HK-2 (cell line): ENCODE data around the gene GPR89A.
"Not testable (repeated sequence)": the region's sequence is repeated elsewhere in the genome, so short reads cannot be mapped to it uniquely, and the experiment has no call there.

Source experiments
- DNase-seq: peaks from one replicate; pipeline ENCODE4 v3.0.0-alpha.2; 2018; ENCODE audit not compliant: unreplicated experiment

Gene GPR89A

DNA sequence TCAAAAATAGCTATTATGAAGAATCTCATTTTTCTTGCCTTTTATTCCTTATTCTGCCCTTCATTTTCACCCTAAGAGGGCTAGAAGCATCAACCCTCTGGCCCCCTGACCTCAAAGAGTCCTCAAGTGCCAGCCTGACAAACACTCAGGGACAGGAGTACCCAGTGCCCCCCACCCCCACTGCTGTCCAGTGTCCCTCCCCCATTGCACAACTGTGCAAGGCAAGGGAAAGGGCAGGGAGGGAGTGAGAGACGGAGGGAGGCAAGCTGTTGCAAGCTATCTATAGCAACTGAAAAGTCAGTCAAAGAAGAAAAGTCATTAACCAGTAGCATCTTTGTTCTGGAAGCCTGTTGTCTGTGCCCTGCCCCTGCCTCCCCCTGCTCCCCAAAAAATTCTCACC lies 78.3 kb downstream of the GPR89A start:
- not testable (repeated sequence) for DNase-seq

DNA sequence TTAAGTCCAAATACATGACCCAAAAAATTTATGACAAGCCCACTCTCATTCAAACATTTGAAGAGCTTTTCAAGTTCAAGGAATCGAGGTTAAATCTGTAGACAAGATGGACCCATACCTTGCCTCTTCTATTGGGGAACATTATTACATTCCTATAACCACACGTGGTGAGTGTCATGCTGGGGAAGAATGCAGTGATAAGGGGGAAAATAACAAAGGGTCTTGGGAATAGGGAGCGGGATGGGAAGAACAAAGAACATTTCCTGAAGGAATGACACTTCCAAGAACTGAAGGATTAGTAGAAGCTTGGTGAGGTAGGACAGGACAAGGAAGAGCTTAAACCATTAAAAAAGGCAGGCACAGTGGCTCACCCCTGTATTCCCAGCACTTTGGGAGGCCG lies 80.5 kb downstream of the GPR89A start:
- DNase-seq = no peak

DNA sequence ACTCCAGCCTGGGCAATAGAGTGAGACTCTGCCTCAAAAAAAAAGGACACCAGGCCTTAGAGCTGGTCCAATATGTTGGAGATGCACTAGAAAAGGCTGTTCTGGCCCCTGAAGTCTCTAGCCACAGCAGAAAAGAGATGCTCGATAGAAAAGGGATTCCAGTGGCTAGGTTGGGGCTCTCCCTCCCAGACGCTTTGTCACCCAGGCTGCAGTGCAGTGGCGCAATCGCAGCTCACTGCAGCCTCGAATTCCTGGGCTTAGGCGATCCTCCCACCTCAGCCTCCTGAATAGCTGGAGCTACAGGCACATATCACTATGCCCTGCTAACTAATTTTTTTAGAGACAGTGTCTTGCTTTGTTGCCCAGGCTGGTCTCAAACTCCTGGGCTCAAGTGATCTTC lies 81.1 kb downstream of the GPR89A start:
- DNase-seq = no peak

DNA sequence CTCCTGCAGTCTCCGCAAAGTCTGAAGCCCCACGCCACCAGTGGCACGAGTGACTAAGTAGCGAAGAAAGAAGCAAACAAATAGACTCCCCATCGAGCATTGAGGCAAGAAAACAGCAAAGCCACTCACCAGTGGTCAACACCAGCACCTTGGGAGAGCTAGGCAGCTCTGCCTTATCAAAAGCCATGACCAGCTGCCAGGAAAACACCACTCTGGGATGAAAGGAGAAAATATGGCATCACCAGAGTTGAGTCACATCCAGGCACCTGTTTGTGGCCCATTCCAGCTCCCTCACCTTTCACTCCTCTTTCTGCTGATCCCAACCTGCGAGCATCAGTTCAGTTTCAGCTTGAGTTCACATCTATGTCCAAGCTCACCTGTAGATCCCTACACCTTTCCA lies 82.1 kb downstream of the GPR89A start:
- DNase-seq = no peak

DNA sequence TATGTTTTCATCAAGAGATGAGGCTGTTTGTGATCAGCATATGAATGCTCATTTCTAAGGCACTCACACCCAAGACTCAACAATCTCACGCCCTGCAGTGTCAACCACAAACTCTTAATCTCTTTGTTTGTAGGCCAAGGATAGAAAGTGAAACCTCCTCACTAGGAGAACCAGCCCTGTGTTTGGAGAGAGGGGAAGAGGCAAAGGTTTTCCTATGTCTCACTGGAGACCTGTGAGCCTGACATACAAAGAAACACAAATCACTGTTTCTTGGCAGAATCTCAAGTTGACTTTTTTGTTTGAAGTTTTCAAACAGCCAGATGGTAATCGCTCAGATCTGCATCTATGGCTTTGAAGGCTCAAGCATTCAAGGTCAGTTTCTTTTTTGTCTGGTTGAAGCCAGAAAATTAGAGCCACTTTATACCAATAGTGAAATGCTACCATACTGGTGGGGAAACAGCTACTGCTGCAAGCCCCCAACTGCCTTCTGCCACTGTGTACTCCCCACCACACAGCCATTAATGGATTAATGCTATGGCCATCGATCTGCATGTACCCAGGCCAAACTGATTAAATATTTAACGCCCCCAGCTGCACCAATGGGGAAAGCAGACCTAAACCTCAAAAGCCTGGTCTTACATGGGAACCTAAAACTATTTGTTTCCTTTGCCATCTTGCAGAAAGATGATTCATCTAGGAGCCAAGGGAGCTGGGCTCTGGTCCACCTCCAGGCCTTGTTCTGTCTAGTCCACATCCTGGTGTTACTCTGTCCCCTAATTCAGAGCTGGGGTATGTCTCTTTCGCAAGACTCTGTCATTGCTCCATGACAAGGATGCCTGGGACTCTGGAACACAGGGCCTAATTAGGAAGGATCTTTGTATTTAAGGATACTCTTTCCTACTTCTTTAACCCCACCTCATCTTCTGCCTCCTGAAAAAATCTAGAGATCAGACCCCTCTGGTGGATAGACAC lies 83.1 kb downstream of the GPR89A start:
- no peak for DNase-seq

DNA sequence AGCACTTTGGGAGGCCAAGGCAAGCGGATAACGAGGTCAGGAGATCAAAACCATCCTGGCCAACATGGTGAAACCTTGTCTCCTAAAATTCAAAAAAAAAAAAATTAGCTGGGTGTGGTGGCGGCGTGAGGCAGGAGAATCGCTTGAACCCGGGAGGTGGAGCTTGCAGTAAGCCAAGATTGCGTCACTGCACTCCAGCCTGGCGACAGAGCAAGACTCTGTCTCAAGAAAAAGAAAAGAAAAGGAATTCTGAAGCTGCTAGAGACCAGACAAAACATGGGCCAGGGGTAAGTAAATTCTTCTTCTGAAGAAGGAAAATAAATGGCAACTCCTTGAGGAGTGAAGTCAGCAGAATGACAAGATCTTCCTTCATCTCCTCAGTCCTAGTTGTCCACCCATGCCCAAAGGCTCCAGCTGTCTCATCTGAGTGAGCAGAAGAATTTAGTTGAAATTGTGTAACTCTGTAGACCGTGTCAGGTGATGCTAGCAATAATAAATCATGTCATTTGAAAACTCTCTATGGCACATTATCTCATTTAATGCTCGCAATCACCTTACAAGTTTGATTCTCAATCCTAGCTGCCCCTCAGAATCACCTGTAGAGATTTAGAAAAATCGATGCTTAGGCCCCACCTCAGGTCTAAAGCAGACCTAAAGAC lies 85.1 kb downstream of the GPR89A start:
- no peak for DNase-seq

DNA sequence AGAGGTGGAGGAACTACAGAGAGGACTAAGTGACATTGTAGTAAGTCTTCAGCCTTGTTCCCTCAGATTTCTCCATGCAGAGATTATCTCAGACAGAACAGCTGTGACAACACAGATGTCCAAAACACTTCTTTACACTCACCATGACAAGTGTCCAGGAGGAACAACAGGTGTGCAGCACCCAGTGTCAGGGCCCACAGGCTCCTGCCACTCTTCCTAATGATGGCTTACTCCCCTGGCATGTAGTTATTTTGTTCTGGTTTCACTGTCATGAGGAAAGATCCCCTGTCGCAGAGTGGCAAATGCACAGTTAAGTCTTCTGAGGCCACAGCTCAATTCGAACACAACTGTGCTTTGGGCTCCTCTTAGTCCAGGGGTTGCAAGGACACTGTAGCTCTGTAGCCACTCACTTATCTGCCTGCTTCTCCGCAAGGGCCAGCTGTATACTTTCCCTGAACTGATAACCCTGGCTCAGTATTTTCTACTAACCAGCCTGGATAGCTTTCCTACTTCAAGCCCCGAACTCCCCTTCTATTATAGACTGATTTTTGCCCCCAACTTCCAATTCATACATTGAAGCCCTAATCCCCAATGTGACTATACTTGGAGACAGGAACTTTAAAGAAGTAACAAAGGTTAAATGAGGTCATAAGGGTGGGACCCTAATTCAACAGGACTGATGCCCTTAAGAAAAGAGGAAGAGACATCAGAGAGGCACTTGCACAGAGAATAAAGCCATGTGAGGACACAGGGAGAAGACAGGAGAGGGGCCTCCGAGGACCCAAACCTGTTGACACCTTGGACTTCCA lies 88.2 kb downstream of the GPR89A start:
- DNase-seq = no peak

DNA sequence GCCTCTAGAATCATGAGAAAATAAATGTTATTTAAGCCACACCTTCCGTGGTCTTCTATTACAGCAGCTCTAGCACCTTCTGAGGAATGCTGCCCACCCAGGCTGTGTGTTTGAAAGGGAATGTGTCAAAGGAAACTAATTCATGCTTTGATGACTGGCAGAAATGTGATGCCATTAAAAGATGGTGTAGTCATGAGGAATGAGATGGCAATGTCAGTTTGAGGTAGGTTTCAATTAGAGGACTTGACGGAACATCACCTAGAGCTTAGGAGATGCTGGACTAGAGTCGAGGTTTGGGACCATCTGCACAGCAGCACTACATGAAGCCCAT lies 88.8 kb downstream of the GPR89A start:
- DNase-seq = no peak

DNA sequence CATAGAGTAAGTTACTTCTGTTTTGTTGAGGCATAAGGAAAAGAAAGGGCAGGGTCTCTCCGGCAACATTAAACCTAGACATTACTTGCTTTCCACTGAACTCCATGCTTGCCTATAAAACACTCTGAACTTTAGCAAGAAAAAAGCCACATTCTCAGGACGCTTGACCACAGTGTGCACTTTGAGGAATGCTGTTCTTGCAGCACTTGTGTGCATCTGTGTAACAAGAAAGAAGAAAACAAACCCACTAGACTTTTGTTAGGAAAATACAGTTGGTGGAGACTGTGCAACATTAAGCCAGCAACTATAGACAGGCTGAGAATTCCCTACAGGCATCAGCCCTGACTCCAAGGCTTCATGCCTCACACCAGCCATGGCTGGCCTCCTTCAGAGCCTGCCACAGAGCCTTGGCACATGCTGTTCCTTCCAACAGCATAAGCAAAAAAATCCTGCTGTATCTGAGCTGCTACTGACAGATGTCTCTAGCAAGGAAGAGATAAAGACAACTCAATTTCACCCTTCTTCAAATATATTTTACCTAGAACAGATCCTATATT lies 93.6 kb downstream of the GPR89A start:
- DNase-seq = no peak

DNA sequence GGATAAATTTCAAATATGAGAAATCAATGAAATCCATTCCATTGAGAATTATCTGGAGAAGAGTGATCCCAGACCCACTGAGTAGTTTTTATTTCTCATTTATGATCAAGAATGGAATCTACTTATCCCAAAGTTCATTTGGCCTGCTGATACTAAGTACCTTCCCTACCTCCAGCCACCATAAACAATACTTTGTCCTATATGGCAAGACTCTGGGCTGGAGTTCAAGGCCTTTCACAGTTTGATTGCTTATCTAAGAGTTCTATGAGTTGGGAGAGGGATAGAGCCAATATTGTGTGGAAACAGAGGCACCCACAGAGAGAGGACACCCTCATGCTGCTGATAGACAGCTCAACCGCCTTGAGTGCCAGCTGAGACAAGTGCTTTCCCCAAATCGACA lies 94.3 kb downstream of the GPR89A start:
- DNase-seq = no peak

DNA sequence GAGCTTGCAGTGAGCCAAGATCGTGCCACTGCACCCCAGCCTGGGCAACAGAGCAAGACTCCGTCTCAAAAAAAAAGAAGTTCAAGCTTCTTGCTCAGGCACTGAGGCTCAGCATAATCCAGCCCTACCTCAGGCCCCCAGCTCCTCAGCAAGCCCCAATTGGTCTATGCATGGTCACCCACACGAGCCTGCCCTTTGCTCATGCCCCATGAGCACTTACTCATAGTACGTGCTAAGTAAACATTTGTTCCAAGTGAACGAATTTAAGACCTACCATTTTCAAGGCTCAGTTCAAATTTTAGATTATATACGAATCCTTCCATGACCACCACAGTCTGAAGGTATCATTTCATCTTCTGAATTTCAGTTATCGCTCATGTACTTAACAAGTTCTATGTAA lies 95.0 kb downstream of the GPR89A start:
- peak; percentile 38 for DNase-seq

DNA sequence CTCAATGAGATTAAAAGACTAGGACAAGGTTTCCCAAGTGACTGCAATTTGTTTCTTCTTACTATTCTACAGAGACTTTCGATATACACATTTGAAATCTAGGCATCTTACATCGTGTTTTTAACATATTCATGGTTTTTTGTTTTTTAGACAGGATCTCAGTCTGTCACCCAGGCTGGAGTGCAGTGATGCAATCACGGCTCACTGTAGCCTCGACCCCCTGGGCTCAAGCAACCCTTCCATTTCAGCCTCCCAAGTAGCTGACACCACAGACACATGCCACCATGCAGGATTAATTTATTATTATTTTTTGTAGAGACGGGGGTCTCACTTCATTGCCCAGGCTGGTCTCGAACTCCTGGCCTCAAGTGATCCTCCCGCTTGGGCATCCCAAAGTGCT lies 97.8 kb downstream of the GPR89A start:
- no peak for DNase-seq

DNA sequence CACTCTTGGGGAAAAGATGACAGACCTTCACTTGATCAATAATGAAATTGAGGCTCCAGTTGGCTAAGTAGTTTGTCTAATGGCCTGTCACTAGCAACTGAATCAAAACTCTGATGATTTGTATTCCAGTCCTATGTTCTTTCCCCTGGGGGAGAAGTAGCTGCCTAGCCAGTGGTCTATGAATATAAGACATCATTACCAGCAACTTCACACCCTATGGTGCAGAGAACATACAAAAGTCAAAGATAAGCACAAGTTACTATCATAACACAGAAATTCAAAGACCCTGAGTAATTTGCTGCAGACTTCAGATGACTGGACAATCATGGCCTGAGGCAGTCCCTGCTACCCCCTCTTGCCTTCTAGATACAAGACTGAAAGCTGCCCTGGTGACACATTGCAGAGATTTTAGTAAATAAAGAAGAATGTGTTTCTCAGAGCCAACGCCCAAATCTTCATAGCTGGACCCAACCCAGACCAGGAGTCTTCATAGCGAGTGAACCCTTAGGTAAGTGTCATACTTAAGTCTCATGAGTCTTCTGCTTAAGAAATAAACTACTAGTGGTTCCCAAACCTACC lies 98.4 kb downstream of the GPR89A start:
- DNase-seq = peak; percentile 29

DNA sequence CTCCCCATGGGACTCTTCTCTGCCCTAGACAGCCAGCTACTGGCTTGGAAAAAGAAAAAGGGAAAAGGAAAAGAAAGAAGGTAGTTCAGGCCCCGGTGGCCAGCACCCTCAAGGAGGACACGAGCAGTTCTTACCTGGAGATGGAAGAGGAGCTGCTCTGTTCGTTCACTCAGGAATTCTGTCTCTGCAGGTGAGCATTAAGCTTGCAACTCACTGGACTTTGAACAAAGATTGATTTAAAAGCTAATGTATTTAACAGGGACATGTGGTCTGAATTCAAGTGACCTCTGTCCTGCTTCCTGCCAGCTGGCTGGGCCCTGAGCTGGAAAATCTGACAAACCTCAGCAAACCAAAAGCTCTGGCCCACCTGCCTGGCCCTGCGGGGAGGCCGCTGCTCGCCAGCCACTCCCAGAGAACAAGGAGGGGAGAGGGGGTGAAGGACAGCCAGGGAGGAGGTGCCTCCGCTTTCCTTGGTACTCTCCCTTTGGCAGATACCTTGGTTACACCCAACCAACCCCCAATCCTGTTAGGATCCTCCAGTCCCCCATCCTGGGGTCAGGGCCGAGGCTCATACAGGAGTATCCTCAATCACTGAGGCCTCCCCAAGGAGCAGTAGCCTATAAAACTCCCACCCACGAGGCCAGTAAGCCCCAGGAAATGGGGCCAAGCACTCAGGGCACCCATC lies 99.5 kb downstream of the GPR89A start, which contains the start of gene PDZK1:
TSS of gene PDZK1 (minus strand) at position 186 of the 685 bp plus-strand sequence. CDS start 19,347 bp downstream, outside the sequence.
- peak; percentile 77 for DNase-seq

DNA sequence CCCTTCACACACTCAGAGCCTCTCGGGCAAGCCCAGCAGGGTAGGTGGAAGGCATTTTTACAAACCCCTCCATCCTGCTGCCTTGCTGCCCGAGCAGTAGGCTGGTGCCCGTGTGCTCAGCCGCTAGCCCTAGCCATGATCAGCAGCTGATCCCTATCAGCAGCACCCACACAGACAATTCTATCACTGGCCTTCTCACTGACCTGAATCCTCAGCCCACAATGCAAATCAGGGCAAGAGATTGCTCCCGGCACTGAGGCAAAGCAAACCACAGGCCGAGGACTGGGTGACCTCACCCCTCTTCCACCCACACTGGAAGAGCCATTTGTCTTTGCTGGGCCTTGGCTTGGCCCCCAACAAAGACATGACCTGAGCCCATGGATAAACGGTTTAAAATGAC lies 100.3 kb downstream of the GPR89A start:
- peak; percentile 69 for DNase-seq

DNA sequence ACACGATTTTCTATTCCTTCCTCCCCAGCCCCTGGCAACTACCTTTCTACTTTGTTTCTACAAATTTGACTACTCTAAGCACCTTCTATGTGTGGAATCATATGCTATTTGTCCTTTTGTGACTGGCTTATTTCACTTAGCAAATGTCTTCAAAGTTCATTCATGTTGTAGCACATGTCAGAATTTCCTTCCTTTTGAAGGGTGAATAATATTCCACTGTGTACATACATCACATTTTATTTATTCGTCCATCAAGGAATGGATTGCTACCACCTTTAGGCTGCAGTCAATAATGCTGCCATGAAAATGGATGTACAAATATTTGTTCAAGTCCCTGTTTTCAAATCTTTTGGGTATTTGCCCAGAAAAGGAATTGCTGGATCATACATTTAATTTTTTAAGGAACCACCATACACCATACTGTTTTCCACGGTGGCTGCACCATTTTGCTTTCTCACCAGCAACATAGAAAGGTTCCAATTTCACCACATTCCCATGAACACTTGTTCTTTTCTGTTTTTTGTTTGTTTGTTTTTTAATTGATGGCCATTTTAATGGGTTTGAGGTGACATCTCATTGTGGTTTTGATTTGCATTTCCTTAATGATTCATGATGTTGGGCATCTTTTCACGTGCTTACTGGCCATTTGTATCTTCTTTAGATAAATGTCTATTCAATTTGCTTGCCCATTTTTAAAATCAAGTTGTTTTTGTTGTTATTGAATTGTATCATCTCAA lies 102.7 kb downstream of the GPR89A start:
- no peak for DNase-seq

DNA sequence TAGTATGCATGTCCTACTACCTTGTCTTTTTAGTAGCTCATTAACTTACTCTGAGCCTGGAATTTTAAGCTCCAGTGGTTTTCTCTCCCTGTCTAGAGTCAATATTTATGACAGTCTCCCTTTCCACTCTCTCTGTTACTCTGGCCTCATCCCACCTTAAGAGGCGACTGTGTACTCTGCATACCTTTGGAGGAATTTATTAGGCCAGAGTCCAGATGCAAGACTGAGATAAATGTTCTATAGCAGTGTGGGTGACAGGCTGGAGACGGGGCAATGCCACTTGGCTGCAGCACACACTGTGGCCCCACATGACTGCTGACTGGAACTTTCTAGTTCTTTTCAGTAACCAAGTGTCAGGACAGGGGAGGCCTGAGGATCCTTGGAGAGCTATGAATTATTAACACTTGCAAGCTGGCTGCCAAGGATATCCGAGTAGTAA lies 103.4 kb downstream of the GPR89A start:
- DNase-seq = peak; percentile 72

DNA sequence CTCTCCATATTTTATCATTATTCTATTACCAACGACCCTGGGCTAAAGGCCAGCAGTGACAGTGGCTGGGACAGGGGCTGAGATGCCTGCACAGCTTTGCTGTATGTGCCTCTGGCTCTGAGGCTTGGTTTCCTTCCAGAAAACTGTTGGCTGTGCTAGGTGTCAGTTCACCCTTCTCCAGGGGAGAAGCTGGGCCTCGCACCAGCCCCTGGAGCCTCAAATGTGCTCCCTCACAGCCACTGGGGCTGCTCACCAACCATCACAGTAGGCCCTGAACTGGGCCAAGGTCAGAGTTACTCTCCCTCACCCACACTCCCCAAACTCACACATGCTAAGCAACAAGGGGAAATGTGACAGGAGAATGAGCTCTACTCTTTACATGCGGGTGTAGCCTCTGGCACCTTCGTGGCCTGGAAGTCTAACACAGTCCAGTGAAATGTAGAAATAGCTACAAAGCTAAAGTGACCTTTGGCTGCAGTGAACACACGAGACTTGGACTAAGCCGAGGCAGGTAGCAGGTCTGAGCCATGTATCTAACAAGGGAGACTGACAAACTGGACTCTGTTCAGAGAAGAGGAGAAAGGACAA lies 106.8 kb downstream of the GPR89A start:
- DNase-seq = no peak

DNA sequence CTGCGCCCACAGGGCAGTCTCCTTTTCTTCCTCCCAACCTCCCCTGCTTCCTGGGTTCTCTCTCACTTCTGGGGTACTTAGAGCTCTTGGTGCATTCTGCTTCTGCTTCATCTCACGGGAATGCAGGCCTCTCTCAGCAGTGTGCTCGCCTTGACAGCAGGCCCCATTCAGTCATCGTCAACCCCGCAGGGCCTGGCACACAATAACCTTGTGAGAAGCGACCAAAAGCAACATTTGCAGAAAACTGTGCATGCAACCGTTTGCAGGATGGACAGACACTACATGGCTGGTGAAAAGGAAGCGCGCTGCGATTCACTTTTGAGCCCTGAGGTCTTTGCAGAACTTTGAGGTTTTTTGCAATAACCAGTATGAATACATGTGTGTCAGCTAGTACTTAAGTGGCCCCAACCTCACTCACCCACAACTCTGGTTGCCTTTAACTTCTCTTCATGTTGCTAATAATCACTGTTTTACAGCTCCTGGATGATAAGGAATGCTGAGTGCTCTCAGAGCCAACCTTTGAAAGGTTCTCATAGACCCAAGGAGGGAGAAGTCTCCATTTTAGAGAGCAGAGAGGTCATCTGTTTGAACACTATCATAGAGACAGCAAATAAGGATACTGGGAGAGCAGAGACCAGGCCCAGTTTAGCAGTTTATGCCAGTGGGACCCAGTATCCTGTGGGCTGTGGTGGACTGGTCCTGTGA lies 109.0 kb downstream of the GPR89A start:
- DNase-seq = no peak
